Activated CD8-positive, alpha-beta memory T cell treated with anti-CD3 and anti-CD28 coated beads for 36 hours (primary cell): ENCODE data around the gene SOX15. TPM values are rescaled to one million over a fixed set of nuclear protein-coding genes. Genes with fewer than 3 reads are reported as not detected.

Source experiments
- CTCF ChIA-PET: fragments of 350-600 bp; sonication (Branson Sonifier 250); formaldehyde crosslinking; loops from one replicate; lab custom pipeline; 2021; ENCODE audit warnings: antibody characterized with exemption; lab: Charles Lee
- POLR2A ChIA-PET: fragments of 350-600 bp; sonication (Branson Sonifier 250); formaldehyde crosslinking; loops from one replicate; lab custom pipeline; 2021; ENCODE audit warnings: antibody characterized with exemption; lab: Charles Lee
- total RNA-seq, 2 experiments: library from RNA; stranded (reverse); gene quantifications; one replicate each; pipeline ENCODE4 v1.2.3, GENCODE V29; 2021

Gene SOX15
- total RNA-seq, 2 experiments from 2014 or later, result 0.13 to 0.25 TPM

DNA sequence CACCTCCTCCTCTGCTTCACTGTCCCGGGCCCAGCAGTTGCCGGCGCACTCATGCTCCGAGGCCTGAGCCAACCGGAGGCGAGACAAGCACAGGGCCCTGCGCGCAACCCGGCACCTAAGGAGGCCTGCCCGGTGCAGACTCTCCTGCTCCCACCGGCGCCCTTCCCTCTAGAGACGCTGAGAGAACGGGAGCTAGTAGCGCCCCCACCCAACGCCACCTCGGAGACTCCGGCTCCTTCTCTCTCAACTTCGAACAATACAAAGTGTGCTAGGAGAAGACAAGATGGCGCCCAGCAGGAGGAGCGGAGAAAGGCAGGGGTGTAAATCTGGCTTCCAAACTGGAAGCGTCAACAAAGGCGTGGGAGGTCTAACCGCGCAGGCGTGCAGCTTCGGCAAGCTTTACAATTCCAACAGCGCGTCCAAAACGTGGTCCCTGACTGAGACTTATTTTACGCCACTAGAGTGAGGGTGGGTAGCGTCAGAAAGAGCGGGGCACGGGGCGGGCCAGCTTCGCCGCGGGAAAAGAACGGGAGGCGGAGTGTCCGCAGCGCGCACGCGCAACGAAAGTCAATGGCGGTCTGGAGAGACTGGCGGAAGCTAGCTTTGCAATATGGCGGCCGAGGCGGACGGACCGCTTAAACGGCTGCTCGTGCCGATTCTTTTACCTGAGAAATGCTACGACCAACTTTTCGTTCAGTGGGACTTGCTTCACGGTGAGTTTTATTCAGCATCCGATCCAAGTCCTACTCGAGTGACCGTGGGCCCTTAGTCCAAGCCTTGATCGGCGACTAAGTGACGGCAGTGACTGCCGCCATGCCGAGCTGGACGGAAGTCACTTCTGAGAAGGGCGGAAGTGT, 6.4 kb downstream of the SOX15 start, which contains the start of gene MPDU1:
TSS of gene MPDU1 (plus strand) at position 600 of the 857 bp plus-strand sequence. CDS start at position 611, 11 bp downstream.
- ChIA-PET POLR2A (interaction anchor here (0.7 to 2.8 kb wide), 12 partner anchors 9 to 275 kb away, joined by 3 to 41 read pairs (median 5); partner anchors contain the start of genes NAA38, NEURL4, POLR2A and SENP3), CTCF (interaction anchor here (0.8 to 3.3 kb wide), 10 partner anchors 9 to 233 kb away, joined by 3 to 21 read pairs (median 4); partner anchors contain the start of gene TP53)

GRCh38 chr17:7582396-7583252, 7.3 kb downstream of the SOX15 start:
- ChIA-PET POLR2A (interaction anchor here (2.7 to 2.8 kb wide), 2 partner anchors 8 to 104 kb away, joined by 29 to 41 read pairs; partner anchors contain the start of genes TP53 and WRAP53), CTCF (interaction anchor here (1.1 to 1.9 kb wide), 2 partner anchors 59 to 146 kb away, joined by 4 to 5 read pairs; no protein-coding TSS in a partner anchor)

GRCh38 chr17:7580604-7581575, 9.0 kb downstream of the SOX15 start:
- ChIA-PET POLR2A (interaction anchor here (0.6 to 2.2 kb wide), 4 partner anchors 10 to 342 kb away, joined by 3 to 12 read pairs (median 4); partner anchors contain the start of genes PHF23, TP53 and WRAP53), CTCF (interaction anchor here (1.6 kb wide), 1 partner anchor 8 kb away, joined by 4 read pairs; no protein-coding TSS in a partner anchor)

DNA sequence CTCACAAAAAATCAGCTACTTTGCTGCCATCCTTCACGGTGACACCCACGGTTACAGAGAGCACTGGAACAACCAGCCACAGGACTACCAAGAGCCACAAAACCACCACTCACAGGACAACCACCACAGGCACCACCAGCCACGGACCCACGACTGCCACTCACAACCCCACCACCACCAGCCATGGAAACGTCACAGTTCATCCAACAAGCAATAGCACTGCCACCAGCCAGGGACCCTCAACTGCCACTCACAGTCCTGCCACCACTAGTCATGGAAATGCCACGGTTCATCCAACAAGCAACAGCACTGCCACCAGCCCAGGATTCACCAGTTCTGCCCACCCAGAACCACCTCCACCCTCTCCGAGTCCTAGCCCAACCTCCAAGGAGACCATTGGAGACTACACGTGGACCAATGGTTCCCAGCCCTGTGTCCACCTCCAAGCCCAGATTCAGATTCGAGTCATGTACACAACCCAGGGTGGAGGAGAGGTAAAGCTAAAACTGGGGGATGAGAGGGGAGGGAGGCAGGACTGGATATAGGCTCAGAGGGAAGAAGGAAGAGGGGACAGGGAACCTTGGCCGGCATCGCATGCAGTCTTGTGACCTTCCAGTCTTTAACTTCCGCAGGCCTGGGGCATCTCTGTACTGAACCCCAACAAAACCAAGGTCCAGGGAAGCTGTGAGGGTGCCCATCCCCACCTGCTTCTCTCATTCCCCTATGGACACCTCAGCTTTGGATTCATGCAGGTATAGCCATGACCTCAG, 9.9 kb downstream of the SOX15 start:
- POLR2A ChIA-PET, result interaction anchor here (0.6 to 2.2 kb wide), 5 partner anchors 9 to 341 kb away, joined by 3 to 12 read pairs (median 3); partner anchors contain the start of genes PHF23, TP53 and WRAP53

GRCh38 chr17:7579001-7579833, 10.7 kb downstream of the SOX15 start, which contains the start of gene CD68:
Gene CD68, plus strand, starts transcription at chr17:7579638. Its CDS starts 40 bp downstream, at chr17:7579678.
- POLR2A ChIA-PET, result interaction anchor here (0.6 to 2.2 kb wide), 4 partner anchors 18 to 108 kb away, joined by 3 to 12 read pairs (median 3); partner anchors contain the start of genes TP53 and WRAP53
- CTCF ChIA-PET, result interaction anchor here (0.5 to 1.2 kb wide), 5 partner anchors 10 to 108 kb away, joined by 3 to 4 read pairs (median 3); partner anchors contain the start of genes SOX15 and TNFSF13

More for the DNA sequence above, 9.9 kb downstream of the SOX15 start:
- CTCF ChIA-PET, result interaction anchor here (0.5 to 1.6 kb wide), 5 partner anchors 9 to 21 kb away, joined by 3 to 4 read pairs (median 3); partner anchors contain the start of genes SOX15 and TNFSF13

DNA sequence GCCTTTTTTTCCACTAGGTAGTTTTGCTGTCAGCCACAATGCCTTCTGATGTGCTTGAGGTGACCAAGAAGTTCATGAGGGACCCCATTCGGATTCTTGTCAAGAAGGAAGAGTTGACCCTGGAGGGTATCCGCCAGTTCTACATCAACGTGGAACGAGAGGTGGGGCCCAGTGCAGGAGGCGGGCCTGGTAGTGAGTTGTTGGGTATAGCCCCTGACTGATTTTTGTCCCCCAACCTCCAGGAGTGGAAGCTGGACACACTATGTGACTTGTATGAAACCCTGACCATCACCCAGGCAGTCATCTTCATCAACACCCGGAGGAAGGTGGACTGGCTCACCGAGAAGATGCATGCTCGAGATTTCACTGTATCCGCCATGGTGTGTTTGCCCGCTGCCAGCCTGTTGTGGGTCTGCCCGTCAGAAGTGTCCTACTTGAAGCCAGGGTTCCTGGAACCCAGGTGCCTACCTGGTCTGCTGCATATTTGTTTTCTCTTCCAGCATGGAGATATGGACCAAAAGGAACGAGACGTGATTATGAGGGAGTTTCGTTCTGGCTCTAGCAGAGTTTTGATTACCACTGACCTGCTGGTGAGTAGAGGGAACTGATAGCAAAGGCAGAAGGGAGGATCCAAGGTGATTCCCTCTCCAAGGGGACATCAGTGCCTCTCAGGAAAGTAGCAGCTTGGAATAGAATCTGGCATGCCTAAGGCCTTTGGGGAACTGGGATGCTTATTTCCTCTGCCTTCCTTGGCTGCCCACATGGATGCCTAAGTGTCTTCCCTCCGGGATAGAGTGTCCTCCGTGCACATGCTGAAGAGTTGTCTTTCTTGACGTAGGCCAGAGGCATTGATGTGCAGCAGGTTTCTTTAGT, 12.3 kb downstream of the SOX15 start:
- ChIA-PET POLR2A (interaction anchor here (0.6 to 2.0 kb wide), 2 partner anchors 269 to 1661 kb away, joined by 3 to 5 read pairs; no protein-coding TSS in a partner anchor), CTCF (interaction anchor here (0.7 to 1.0 kb wide), 2 partner anchors 12 to 17 kb away, joined by 3 read pairs; partner anchors contain the start of gene SOX15)

DNA sequence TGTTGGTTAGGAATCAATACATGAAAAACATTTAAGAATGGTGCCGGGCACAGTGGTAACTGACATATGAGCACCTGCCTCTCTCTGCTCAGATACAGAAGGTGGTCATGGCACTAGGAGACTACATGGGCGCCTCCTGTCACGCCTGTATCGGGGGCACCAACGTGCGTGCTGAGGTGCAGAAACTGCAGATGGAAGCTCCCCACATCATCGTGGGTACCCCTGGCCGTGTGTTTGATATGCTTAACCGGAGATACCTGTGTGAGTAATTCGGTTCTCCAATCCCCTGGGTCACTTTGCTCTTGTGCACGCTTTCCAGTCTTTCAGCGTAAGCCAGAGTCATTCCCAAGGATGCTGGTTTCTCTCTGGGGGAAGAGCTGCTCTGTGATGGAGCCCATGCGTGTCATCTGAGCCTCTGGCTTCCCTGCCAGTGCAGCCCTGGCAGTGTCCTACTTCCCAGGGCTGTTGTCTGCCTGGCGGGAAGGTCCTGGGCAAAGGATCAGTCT, 13.4 kb downstream of the SOX15 start:
- CTCF ChIA-PET, result interaction anchor here (0.7 to 3.2 kb wide), 3 partner anchors 15 to 280 kb away, joined by 3 to 21 read pairs (median 4); partner anchors contain the start of gene SENP3
- POLR2A ChIA-PET, result interaction anchor here (0.5 to 3.9 kb wide), 5 partner anchors 8 to 1660 kb away, joined by 3 to 29 read pairs (median 5); partner anchors contain the start of gene MPDU1

GRCh38 chr17:7575959-7576358, 13.9 kb downstream of the SOX15 start:
- ChIA-PET POLR2A (interaction anchor here (0.5 to 3.9 kb wide), 6 partner anchors 8 to 267 kb away, joined by 3 to 29 read pairs (median 6); partner anchors contain the start of genes MPDU1, NEURL4 and SENP3), CTCF (interaction anchor here (1.0 to 3.2 kb wide), 2 partner anchors 15 to 279 kb away, joined by 4 to 21 read pairs; partner anchors contain the start of gene SENP3)

DNA sequence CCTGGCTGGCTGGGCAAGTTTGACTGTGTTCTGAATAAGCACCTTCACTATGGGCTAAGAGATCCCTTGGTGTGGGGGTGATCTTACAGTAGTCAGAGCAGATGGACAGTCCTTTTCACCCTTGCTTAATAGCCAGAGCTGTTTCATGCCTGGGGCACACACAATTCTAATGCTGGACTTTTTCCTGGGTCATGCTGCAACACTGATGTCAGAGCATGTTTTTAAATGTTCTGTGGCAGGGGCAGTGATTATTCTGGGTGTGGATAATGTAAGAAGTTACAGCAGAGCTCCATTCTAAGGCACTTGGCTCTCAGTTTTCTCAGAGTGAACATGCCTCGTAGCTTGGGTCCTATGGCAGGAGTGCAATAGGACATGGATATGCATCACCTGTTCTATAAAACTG, 14.4 kb downstream of the SOX15 start:
- POLR2A ChIA-PET, result interaction anchor here (0.5 to 3.9 kb wide), 6 partner anchors 9 to 267 kb away, joined by 3 to 29 read pairs (median 6); partner anchors contain the start of genes MPDU1, NEURL4 and SENP3

DNA sequence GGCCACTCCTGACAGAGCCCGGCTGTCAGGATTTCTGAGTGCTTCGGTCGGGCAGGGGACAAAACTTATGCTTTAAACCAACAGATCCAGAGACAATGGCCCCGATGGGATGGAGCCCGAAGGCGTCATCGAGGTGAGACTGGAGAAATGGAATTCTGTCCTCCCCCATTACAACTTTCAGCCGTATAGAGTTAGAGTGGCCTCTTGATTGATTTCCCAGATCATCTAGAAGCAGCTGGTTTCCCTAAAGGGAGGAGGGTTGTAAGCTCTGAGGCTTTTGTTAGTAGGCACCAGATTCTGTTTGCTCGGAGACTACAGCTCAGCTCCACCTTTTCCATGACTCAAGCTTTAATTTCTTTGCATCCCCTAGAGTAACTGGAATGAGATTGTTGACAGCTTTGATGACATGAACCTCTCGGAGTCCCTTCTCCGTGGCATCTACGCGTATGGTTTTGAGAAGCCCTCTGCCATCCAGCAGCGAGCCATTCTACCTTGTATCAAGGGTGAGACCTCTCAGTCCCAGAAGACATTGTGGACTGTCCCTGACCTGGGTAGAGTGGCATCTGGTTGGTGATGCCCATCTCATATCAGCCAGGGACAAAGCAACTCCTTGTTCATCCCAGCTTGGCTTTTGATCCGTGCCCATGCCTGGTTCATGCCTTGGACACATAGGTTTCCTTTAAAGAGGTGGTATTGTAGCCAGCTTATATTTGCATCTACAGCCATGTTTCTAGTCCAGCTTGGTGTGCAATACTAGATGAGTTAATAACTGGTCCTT, 15.5 kb downstream of the SOX15 start:
- ChIA-PET POLR2A (interaction anchor here (0.6 to 3.9 kb wide), 13 partner anchors 9 to 266 kb away, joined by 3 to 29 read pairs (median 3); partner anchors contain the start of genes FXR2, MPDU1, POLR2A and TP53), CTCF (interaction anchor here (1.3 to 3.2 kb wide), 3 partner anchors 10 to 15 kb away, joined by 3 to 21 read pairs (median 7); partner anchors contain the start of genes MPDU1 and SENP3)

More for the DNA sequence above, 14.4 kb downstream of the SOX15 start:
- CTCF ChIA-PET, result interaction anchor here (3.2 kb wide), 1 partner anchor 14 kb away, joined by 21 read pairs; the partner anchor contains the start of gene SENP3

DNA sequence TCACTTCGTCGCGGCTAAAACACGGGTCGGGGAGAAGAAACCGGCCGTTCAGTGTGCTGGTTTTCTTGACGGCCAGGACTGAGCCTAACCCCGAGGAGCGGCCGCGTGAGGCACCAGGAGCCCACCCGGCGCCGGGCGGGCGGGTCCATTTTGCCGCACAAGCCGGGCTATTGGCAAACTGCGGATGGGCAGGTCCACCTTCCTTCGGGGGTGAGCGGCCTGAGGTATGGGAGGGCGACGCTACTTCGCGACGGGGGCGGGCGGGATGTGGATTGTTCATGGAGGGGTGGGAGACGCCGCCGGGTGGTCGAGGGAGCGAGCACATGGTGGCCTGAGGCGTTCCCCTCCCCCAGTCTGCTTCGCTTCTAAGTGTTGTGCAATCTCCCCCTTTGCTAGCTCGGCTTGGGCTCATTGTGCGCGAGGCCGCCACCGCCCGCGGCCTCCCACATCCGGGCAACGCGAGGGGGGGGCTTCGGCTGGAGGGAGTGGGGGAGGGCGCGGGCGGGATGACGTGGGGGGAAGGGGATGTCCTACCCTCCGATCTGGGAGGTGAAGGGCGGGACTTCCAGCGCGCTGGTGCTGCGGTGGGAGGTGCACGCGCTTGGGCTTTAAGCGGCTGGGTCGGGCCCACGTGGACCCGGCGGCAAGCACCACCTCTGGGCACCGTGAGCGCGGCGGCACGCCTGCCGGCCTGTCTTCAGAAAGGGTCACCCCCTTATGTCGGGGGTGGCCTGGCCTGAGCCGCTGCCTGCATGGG, 16.4 kb downstream of the SOX15 start:
- CTCF ChIA-PET, result interaction anchor here (1.3 to 4.2 kb wide), 5 partner anchors 11 to 16 kb away, joined by 3 to 27 read pairs (median 7); partner anchors contain the start of genes MPDU1 and SENP3
- POLR2A ChIA-PET, result interaction anchor here (0.6 to 3.9 kb wide), 12 partner anchors 11 to 675 kb away, joined by 3 to 29 read pairs (median 4); partner anchors contain the start of genes CTC1, FXR2, MPDU1 and TP53
